Left cardiac atrium (tissue), 4 donors: Measurements from ENCODE around the gene TRAPPC12. TPM values are rescaled to one million over a fixed set of nuclear protein-coding genes. Genes with fewer than 3 reads are reported as not detected.
"Not testable (repeated sequence)": the region's sequence is repeated elsewhere in the genome, so short reads cannot be mapped to it uniquely, and the experiment has no call there.

Experiments
- ATAC-seq, 2 donors: fragments of 200-7000 bp; cut with Tn5 transposase; one replicate each; pipeline ENCODE4 v1.9.1; 2020; ENCODE audit warnings: mild to moderate bottlenecking in 2 of 2, moderate library complexity in 2 of 2
- DNase-seq: peaks from one replicate; pipeline ENCODE4 v3.0.0-alpha.2; 2020
- intact Hi-C, 2 donors: fragments of 100-400 bp; cut with DNase I; formaldehyde crosslinking; loops; one replicate each; pipeline versions ENCODE4 v1.14.1 to v1.15.1; 2022 to 2023
- long read RNA-seq: library from polyadenylated mRNA; unstranded; transcript quantifications from one replicate; pipeline ENCODE4 v2.0.0, GENCODE V29; 2021
- total RNA-seq, 2 donors: library from RNA; stranded (reverse); fragmentation: NEBNext Ultra II Directional; extraction: Animal tissue kit (Norgen Biotek cat#: 25700); gene quantifications; one replicate each; pipeline ENCODE4 v1.2.1, GENCODE V29; 2021
- donor health status: DM: no; HTN: yes; CAD: no.
- donor health status: DM: no; HTN: yes; CAD: no; lungs with severe emphysema.
- donor health status: DM: yes; HTN: yes; CAD: no.
- donor health status: Dilated cardiomyopathy.

Gene TRAPPC12
- 10 to 100 TPM; 76.2 to 86.3 TPM for total RNA-seq
- long read RNA-seq, partial matches to known transcripts: 4 of 5 reads
- long read RNA-seq, other reads (novel, unspliced or antisense): 1 of 5 reads

- intact Hi-C loops: no loop called here
- peak; percentile 87 to 92 for ATAC-seq
These were observed at the start of gene TRAPPC12 for GRCh38 chr2:3379647-3380534. TRAPPC12 (plus strand) TSS chr2:3379694; CDS start chr2:3387624, 7,930 bp downstream.

GRCh38 chr2:3332133-3332532 is 47.4 kb upstream of the TRAPPC12 start:
- intact Hi-C loops: no loop called here
- ATAC-seq: no peak
- DNase-seq: no peak

More at GRCh38 chr2:3379647-3380534, at the start of gene TRAPPC12:
- DNase-seq: peak; percentile 93

DNA sequence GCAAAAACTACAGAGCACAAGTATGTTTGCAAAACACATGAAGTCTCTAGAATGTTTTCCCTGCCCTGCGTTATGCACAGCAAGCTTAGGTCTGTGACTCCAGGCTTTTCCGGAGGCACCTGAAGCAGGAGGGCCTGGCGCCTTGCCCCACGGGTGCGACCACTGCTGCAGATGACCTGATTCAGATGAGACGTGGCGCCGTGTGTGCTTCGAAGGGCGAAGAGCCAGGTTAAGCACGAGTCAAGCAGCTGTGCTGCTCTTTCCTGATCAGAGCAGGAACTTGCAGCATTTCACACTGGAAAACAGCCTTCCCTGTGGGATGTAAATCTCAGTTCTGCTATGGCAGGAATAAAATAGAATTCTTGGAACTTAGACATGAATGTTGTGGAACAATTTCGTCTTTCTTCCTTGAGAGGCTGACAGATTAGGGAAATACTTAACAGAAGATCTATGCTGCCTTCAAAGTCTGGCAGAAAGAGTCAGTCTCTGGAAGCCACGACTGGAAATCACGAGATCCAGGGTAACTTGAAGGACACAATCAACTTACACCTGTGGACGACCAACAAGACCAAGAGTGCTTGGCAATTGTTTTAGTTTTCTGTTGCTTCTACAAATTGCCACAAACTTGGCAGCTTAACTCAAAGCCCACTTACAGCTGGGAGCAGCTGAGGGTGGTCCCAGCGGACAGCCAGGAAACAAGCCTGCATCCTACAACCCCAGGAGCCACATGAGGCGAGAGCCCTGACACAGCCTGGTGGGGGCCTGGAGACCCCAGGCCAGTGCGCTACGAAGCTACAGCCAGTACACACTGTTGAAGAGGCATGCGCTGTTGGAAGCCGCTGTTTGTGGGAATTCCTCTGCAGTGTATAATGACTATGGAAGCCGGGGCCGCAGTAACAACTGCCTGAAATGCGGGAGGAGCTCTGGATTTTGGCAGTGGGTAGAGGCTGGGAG is 44.8 kb upstream of the TRAPPC12 start:
- DNase-seq (no peak), ATAC-seq (peak in 1 of 2 donors; percentile 36)
- intact Hi-C loops: no loop called here

GRCh38 chr2:3336844-3337243 is 42.6 kb upstream of the TRAPPC12 start:
- intact Hi-C loops: no loop called here
- ATAC-seq (no peak), DNase-seq (no peak)

DNA sequence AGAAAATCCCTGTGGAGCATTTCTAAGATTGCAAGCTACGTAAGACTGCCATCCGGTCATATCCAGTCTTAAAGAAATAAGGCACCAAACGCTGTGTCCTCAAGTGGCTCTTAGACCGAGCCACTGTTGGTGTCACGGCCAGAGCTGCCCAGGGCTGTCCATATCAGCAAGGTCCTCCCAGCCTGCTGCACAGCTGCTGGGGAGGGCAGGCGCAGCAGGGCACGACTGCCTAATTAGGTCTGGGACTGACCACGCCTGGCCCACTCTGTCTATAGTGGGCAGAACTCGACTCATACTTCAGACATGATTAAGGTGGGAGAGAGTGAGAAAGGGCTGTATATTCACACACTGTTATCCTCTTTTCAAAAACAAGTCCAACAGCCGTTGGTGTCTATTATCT is 41.2 kb upstream of the TRAPPC12 start:
- intact Hi-C loops: no loop called here
- DNase-seq: no peak
- no peak for ATAC-seq

DNA sequence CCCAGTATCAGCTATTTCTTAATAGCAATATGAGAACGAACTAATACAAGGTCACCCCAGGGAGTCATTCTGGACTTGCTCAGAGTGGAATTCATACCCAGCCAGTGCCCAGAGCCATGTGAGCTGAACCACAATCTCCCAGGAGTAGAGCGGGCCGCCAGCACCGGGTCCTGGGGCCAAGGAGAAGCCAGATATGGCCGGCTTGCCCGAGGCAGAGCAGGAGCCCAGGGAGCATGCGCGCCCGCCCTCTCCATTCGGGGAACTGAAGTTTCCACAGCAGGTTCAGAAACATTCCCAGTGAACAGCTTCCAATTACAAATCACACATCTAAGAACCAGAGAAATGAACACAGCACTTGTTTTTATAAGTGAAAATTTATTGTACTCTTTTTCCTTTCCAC is 39.4 kb upstream of the TRAPPC12 start:
- intact Hi-C loops: no loop called here
- ATAC-seq (no peak), DNase-seq (no peak)

DNA sequence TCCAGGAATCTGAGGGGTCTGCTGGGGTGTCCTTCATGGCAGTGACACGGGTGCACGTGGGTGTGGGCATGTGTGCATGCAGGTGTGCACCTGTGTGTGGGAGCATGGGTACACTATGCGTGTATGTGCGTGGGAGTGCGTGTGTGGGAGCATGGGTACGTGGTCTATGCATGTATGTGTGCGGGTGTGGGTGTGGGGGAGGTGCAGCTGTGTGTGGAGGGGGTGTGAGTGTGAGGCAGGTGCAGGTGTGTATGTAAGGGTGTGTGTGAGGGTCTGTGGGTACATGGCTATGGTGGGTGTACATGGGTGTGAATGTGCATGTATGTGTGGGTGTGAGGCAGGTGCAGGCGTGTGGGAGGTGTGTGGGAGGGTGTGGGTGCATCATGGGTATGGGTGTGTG is 38.2 kb upstream of the TRAPPC12 start:
- no peak for DNase-seq
- ATAC-seq: no peak

DNA sequence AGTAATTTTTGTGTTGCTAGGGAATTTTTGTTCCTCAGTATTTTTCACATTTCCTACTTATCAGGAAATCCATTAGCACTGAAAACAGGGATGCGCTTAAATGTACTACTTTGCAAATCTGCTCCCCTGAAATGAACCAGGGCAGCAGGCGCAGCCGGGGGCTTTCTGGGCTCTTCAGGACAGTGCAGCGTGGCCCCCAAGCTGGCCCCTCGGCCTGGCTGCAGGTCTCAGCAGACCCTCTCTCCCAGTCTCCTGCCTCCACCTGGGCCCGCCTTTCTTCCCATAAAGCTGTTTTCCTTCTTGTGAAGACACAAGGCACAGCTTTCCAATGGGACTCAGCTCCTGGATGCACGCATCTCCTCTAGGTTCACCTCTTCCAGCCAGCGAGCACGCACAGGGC is 37.2 kb upstream of the TRAPPC12 start:
- ATAC-seq (no peak), DNase-seq (no peak)
- intact Hi-C loops: no loop called here

More for the DNA sequence above, 38.2 kb upstream of the TRAPPC12 start:
- intact Hi-C loops: no loop called here

DNA sequence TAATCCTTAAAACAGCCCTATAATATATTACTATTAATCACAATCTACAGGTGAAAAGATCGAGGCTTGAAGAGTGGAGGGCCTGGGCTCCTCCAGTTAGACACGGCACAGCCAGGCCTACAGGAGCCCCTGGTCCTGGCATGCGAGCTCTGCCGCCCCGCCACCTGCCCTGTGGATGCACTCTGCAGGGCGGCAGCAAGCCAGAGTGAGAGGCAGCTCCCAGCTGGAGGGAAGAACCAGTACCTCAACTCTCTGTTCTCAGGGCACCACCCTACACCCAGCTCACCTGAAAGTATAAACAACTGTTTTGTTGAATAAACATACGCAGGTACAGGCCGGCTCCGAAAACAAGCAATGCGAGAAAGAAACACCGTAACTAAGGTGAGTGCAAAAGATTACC is 36.5 kb upstream of the TRAPPC12 start:
- DNase-seq (no peak), ATAC-seq (no peak)
- intact Hi-C loops: no loop called here

GRCh38 chr2:3344897-3345296 is 34.6 kb upstream of the TRAPPC12 start:
- DNase-seq (no peak), ATAC-seq (peak in 1 of 2 donors; percentile 39)
- intact Hi-C loops: no loop called here

DNA sequence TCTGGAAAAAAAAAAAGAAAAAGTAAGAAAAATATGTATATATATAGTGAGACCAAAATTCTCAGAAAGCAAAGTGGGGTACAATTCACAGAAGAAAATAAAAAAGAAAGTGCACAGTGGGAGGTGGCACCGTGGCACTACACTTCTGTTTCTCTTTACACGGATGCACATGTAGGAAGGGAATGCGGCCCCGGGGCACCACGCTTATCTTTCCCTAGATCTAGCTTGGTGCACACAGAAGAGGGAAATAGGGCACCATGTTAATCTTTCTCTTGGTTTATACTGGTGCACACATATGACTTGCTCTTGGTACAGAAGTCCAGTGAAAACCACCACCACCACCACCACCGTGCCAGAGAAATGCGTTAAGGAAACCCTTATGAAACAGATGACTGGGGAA is 33.9 kb upstream of the TRAPPC12 start:
- DNase-seq: no peak
- ATAC-seq: no peak
- intact Hi-C loops: no loop called here

DNA sequence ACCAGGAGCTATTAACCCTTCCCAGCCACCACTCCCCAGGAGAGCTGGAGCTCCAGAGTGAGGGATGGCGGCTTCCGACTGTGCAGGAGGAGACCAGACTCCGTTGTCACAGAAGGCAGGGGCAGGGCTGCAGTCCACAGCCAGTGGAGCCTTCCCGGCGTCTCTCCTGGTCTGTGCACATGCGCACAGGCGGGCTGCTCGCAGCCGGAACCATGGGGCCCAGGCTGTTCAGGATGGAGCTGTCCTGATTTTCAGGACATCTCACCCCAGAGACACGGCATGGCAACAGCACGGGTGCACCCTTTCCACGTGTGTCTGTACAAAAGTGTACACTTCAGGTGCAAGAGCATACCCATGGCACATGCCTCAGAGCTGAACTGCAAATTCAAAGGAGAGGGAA is 30.7 kb upstream of the TRAPPC12 start:
- peak; percentile 19 to 29 for ATAC-seq
- no peak for DNase-seq
- intact Hi-C loops: no loop called here

DNA sequence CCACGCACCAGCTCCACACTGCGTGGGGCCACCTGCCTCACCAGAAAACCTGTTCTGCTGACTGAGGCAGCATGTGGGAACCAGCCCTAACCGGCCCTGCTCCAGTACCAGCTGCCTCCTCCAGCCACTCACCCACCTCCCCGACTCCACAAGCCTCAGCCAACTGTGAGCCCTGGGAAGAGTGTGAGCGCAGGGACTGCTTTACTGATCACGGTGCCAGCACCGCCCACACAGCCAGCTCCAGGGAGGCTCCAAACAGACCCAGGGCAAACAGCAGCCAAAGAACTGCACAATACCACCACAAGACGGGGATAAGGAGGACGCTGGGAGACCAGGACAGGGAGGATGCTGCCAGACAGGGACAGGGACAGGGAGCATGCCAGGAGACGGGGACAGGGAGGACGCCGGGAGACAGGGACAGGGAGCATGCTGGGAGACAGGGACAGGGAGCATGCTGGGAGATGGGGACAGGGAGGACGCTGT is 30.2 kb upstream of the TRAPPC12 start:
- intact Hi-C loops: no loop called here
- peak; percentile 68 to 72 for ATAC-seq
- no peak for DNase-seq

DNA sequence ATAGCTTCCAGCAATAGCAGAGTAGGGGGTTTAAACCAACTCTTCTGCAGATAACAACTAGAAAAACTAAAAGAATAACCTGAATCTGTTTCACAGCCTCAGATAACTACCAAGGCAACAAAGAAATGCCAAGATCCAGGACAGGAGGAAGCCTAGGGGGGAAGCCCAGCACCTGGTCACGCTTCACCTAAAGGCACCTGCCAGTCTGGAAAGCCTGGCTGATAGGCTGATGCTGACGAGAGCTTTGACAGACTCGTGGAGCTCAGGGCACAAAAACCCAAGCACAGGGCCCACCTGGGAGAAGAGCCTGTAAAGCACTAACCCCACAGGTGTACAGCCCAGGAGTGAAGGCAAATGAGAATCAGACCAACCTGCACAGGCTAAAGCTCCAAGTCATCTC is 24.5 kb upstream of the TRAPPC12 start:
- ATAC-seq (no peak), DNase-seq (no peak)
- intact Hi-C loops: no loop called here

DNA sequence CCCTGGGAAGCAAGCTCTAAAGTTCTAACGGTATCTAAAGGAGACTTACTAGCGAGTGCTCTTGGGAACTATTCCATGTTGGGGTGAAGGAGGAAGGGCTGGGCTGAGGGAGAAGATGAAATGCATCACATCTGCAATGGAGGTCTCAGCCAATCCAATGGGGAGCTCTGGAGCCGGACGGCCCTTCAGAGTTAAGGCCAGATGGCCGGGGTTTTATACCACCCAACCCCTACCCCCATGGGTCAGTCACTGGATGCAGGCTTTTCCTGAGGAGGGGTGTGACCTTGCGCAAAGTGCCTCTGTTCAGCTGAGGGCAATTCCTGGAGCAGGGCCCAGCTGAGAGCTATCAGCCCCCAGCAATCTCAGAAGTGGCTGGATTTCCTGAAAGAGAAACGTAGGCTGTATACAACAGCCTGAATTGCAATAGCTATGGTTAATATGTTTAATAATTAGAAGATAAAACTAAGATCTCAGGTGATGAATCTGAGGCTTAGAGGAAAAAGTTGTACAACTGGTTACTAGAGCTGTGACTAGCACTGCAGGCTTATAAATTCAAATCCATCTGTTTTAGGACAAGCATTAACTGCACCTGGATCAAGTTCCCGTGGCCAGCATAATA is 23.4 kb upstream of the TRAPPC12 start:
- ATAC-seq (no peak), DNase-seq (no peak)
- intact Hi-C loops: no loop called here

DNA sequence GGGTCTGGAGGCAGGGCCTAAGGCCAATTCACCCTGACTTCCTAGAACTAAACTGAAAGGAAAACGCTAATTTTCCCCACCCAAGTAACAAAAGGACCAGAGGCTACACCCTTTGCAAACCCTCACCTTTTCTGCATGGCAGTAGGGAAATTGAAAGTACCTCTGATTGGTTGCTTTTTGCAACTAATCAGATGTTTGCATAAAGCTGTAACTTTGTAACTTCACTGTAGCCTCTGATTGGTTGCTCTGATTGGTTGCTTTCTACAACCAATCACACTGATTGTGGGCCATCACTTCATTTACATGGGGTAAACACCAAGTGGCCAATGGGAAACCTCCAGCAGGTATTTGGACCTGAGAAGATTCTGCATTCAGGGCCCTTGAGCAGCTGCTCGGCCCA is 22.7 kb upstream of the TRAPPC12 start:
- intact Hi-C loops: no loop called here
- DNase-seq: no peak
- no peak for ATAC-seq

GRCh38 chr2:3357446-3357845 is 22.0 kb upstream of the TRAPPC12 start:
- intact Hi-C loops, DNase-seq, ATAC-seq: not testable (repeated sequence)

DNA sequence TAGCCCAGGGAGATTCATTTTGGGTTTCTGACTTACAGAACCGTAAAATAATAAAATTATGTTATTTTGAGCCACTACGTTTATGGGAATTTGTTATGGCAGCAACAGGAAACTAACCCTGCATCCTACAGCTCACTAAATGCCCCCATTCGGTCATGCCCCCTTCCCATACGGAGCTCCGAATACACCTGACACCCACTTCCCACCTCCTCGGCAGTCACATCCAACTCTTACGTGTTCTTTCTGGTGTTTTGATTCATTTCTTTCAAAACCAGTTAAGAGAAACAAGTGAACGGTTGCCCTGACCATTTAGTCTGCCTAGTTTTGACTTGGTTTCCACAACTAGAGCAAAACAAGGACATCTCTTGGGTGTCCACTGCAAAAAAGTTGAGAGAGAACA is 21.6 kb upstream of the TRAPPC12 start:
- ATAC-seq: no peak

More for the DNA sequence above, 21.6 kb upstream of the TRAPPC12 start:
- intact Hi-C loops: no loop called here
- DNase-seq: no peak
